ENCODE data around the gene MAP1B.

MAP1B gene

DNA sequence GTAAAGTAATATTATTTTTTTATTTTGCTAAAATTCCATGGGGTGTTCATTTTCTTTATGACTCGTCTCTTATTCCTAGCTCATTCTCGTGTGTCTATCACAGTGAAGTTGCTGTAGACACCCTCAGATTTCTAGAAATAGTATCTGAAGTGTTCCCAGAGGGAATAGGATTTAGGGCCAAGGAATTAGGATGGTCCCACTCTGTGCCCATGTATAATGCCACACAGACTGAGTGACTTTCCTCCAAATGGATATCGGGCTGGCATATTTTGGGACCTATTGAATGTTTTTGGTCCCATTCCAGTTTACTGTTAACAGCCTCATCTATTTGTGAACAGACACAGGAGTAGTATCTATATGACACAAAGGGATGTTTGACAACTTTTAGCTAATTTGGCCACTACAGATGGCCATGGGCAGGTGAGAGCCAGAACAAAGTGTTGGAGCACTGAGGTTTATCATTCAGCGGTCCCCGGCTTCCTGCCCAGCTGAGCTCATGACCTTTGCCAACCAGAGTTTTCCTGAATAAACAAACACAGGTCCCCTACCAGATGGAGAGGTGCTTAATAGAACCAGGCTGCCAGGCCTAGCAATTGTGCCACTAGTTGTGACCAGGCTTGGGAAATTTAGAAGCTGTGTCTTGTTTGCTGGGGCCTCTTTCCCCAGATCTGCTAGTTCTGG is 46.9 kb downstream of the MAP1B start:
- no peaks in the 10 kb centered on the region for H3K4me1 ChIP-seq (ENCODE audit: control insufficient read depth, insufficient read depth, low read length, poor library complexity, severe bottlenecking)
- H3K27me3 ChIP-seq (replicated peaks; ENCODE audit: control insufficient read depth, insufficient read depth, low read length, poor library complexity, severe bottlenecking) = no peaks in the 10 kb centered on the region
- no peak overlapping the region for H3K4me3 ChIP-seq (ENCODE audit: insufficient read depth, low read depth, low read length, poor library complexity, severe bottlenecking)
- H3K36me3 ChIP-seq (ENCODE audit: control insufficient read depth, insufficient read depth, low read length) = no peaks in the 10 kb centered on the region
- no peaks in the 10 kb centered on the region for H3K9me3 ChIP-seq (ENCODE audit: control insufficient read depth, low read length)
- no peak for DNase-seq
- H3K27ac ChIP-seq (ENCODE audit: insufficient read depth, low read length, poor library complexity, severe bottlenecking) = no peak overlapping the region

- H3K4me1 ChIP-seq (ENCODE audit: control insufficient read depth, insufficient read depth, low read length, poor library complexity, severe bottlenecking) = no peaks in the 10 kb centered on the region
- no peaks in the 10 kb centered on the region for H3K36me3 ChIP-seq (ENCODE audit: control insufficient read depth, insufficient read depth, low read length)
- H3K27me3 ChIP-seq (replicated peaks; ENCODE audit: control insufficient read depth, insufficient read depth, low read length, poor library complexity, severe bottlenecking) = no peaks in the 10 kb centered on the region
- no peaks in the 10 kb centered on the region for H3K9me3 ChIP-seq (ENCODE audit: control insufficient read depth, low read length)
- no peak overlapping the region for H3K27ac ChIP-seq (ENCODE audit: insufficient read depth, low read length, poor library complexity, severe bottlenecking)
- no peak overlapping the region for H3K4me3 ChIP-seq (ENCODE audit: insufficient read depth, low read depth, low read length, poor library complexity, severe bottlenecking)
- no peak for DNase-seq
These were observed 49.8 kb downstream of the MAP1B start for GRCh38 chr5:72156946-72157624.

- Histone ChIP-seq H3K4me3 (ENCODE audit: insufficient read depth, low read depth, low read length, poor library complexity, severe bottlenecking) (no peak overlapping the region), H3K4me1 (ENCODE audit: control insufficient read depth, insufficient read depth, low read length, poor library complexity, severe bottlenecking) (no peaks in the 10 kb centered on the region), H3K9me3 (ENCODE audit: control insufficient read depth, low read length) (no peaks in the 10 kb centered on the region), H3K36me3 (ENCODE audit: control insufficient read depth, insufficient read depth, low read length) (no peaks in the 10 kb centered on the region), H3K27ac (ENCODE audit: insufficient read depth, low read length, poor library complexity, severe bottlenecking) (no peak overlapping the region), H3K27me3 (replicated peaks; ENCODE audit: control insufficient read depth, insufficient read depth, low read length, poor library complexity, severe bottlenecking) (no peaks in the 10 kb centered on the region)
- DNase-seq = no peak
These were observed 50.3 kb downstream of the MAP1B start for GRCh38 chr5:72157625-72157962.

GRCh38 chr5:72159501-72159911 is 52.2 kb downstream of the MAP1B start:
- H3K27me3 ChIP-seq (replicated peaks; ENCODE audit: control insufficient read depth, insufficient read depth, low read length, poor library complexity, severe bottlenecking) = no peaks in the 10 kb centered on the region
- no peak overlapping the region for H3K27ac ChIP-seq (ENCODE audit: insufficient read depth, low read length, poor library complexity, severe bottlenecking)
- H3K9me3 ChIP-seq (ENCODE audit: control insufficient read depth, low read length) = no peaks in the 10 kb centered on the region
- H3K4me3 ChIP-seq (ENCODE audit: insufficient read depth, low read depth, low read length, poor library complexity, severe bottlenecking) = no peak overlapping the region
- H3K4me1 ChIP-seq (ENCODE audit: control insufficient read depth, insufficient read depth, low read length, poor library complexity, severe bottlenecking) = no peaks in the 10 kb centered on the region
- no peak for DNase-seq
- H3K36me3 ChIP-seq (ENCODE audit: control insufficient read depth, insufficient read depth, low read length) = no peaks in the 10 kb centered on the region

DNA sequence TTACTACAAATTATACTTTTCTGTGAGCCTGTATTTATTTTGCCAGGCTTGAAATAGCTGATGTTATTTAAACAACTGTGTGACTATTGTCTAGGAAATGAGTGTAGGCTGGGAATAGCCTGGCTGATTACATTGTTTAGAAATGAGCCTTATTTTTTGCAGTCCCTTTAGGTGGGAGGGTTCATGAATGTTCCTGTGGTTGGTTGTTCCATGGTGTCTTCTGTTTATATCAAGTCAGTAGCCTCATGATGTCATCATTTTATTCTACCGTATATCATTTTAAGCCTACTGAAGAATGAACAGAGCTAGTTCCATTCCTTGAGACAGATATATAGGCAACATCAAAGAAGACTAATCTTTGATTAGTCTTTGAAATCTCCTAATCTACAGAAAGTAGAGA is 53.1 kb downstream of the MAP1B start:
- H3K4me1 ChIP-seq (ENCODE audit: control insufficient read depth, insufficient read depth, low read length, poor library complexity, severe bottlenecking) = no peaks in the 10 kb centered on the region
- H3K36me3 ChIP-seq (ENCODE audit: control insufficient read depth, insufficient read depth, low read length) = no peaks in the 10 kb centered on the region
- H3K9me3 ChIP-seq (ENCODE audit: control insufficient read depth, low read length) = no peaks in the 10 kb centered on the region
- no peak overlapping the region for H3K4me3 ChIP-seq (ENCODE audit: insufficient read depth, low read depth, low read length, poor library complexity, severe bottlenecking)
- no peak for DNase-seq
- H3K27ac ChIP-seq (ENCODE audit: insufficient read depth, low read length, poor library complexity, severe bottlenecking) = no peak overlapping the region
- H3K27me3 ChIP-seq (replicated peaks; ENCODE audit: control insufficient read depth, insufficient read depth, low read length, poor library complexity, severe bottlenecking) = no peaks in the 10 kb centered on the region

- Histone ChIP-seq H3K27ac (ENCODE audit: insufficient read depth, low read length, poor library complexity, severe bottlenecking) (no peak overlapping the region), H3K27me3 (replicated peaks; ENCODE audit: control insufficient read depth, insufficient read depth, low read length, poor library complexity, severe bottlenecking) (no peaks in the 10 kb centered on the region), H3K36me3 (ENCODE audit: control insufficient read depth, insufficient read depth, low read length) (no peaks in the 10 kb centered on the region), H3K4me3 (ENCODE audit: insufficient read depth, low read depth, low read length, poor library complexity, severe bottlenecking) (no peak overlapping the region), H3K9me3 (ENCODE audit: control insufficient read depth, low read length) (no peaks in the 10 kb centered on the region), H3K4me1 (ENCODE audit: control insufficient read depth, insufficient read depth, low read length, poor library complexity, severe bottlenecking) (no peaks in the 10 kb centered on the region)
- no peak for DNase-seq
These were observed 53.7 kb downstream of the MAP1B start for GRCh38 chr5:72160959-72161358.

GRCh38 chr5:72161951-72162350 is 54.7 kb downstream of the MAP1B start:
- Histone ChIP-seq H3K4me1 (ENCODE audit: control insufficient read depth, insufficient read depth, low read length, poor library complexity, severe bottlenecking) (no peaks in the 10 kb centered on the region), H3K27ac (ENCODE audit: insufficient read depth, low read length, poor library complexity, severe bottlenecking) (no peak overlapping the region), H3K9me3 (ENCODE audit: control insufficient read depth, low read length) (no peaks in the 10 kb centered on the region), H3K4me3 (ENCODE audit: insufficient read depth, low read depth, low read length, poor library complexity, severe bottlenecking) (no peak overlapping the region), H3K27me3 (replicated peaks; ENCODE audit: control insufficient read depth, insufficient read depth, low read length, poor library complexity, severe bottlenecking) (no peaks in the 10 kb centered on the region), H3K36me3 (ENCODE audit: control insufficient read depth, insufficient read depth, low read length) (no peaks in the 10 kb centered on the region)
- DNase-seq = no peak

- no peaks in the 10 kb centered on the region for H3K9me3 ChIP-seq (ENCODE audit: control insufficient read depth, low read length)
- no peaks in the 10 kb centered on the region for H3K27me3 ChIP-seq (replicated peaks; ENCODE audit: control insufficient read depth, insufficient read depth, low read length, poor library complexity, severe bottlenecking)
- DNase-seq = no peak
- H3K4me1 ChIP-seq (ENCODE audit: control insufficient read depth, insufficient read depth, low read length, poor library complexity, severe bottlenecking) = no peaks in the 10 kb centered on the region
- H3K36me3 ChIP-seq (ENCODE audit: control insufficient read depth, insufficient read depth, low read length) = no peaks in the 10 kb centered on the region
- no peak overlapping the region for H3K27ac ChIP-seq (ENCODE audit: insufficient read depth, low read length, poor library complexity, severe bottlenecking)
- H3K4me3 ChIP-seq (ENCODE audit: insufficient read depth, low read depth, low read length, poor library complexity, severe bottlenecking) = no peak overlapping the region
These were observed 56.2 kb downstream of the MAP1B start for GRCh38 chr5:72163349-72163983.

DNA sequence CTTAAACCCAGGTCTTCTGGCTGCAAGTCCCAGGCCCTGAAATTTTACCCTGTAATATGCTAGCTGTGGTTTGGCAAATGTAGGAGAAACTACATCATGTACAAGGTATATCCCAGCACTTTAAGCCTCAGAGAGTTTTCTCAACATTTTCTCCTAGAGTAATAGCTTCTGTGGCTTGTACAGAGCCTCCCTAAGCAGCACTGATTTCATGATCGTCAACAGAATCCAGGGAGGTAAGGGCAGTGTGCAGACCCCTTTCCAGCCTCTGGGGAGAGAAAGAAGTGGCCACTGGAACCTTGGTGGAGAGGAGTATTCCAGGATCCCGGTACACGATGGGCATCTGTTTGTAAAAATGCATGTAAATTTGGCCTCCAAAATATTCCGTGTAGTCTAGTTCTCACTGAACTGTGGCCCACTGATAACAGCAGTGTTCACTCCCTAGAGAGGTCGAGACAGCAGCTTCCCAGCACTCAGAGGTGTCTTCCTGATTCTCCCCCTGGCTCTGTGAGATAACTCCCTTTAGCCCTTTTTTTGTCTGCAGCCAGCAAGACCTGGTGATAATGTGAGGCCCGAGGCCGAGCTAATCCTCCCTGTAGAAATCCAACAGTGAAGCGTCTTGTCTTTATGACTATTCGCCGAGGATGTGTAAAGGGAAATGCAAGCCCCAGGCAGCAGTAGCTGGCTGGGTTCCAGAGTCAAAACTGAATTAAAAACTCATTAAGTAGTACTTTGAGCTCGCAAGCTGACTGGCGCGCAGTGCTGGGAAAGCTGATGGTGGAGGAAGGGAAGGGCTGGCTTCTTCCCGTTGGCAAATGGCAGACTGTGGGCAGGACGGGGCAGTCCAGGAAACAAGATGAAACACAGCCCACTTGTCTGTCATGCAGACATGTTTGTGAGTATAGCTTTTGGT is 59.0 kb downstream of the MAP1B start:
- no peaks in the 10 kb centered on the region for H3K9me3 ChIP-seq (ENCODE audit: control insufficient read depth, low read length)
- H3K4me3 ChIP-seq (ENCODE audit: insufficient read depth, low read depth, low read length, poor library complexity, severe bottlenecking) = no peak overlapping the region
- no peak overlapping the region for H3K27ac ChIP-seq (ENCODE audit: insufficient read depth, low read length, poor library complexity, severe bottlenecking)
- H3K36me3 ChIP-seq (ENCODE audit: control insufficient read depth, insufficient read depth, low read length) = no peaks in the 10 kb centered on the region
- H3K4me1 ChIP-seq (ENCODE audit: control insufficient read depth, insufficient read depth, low read length, poor library complexity, severe bottlenecking) = no peaks in the 10 kb centered on the region
- no peaks in the 10 kb centered on the region for H3K27me3 ChIP-seq (replicated peaks; ENCODE audit: control insufficient read depth, insufficient read depth, low read length, poor library complexity, severe bottlenecking)
- DNase-seq = no peak

Data from effector memory CD4-positive, alpha-beta T cell (primary cell).